Stimulated activated CD4-positive, alpha-beta T cell treated with anti-CD3 and anti-CD28 coated beads, Interleukin-12 subunit alpha, Interleukin-12 subunit beta, amount 100 ng/mL, for 48 hours (primary cell): ENCODE results near the gene CCL3.
"Not testable (repeated sequence)": the region's sequence is repeated elsewhere in the genome, so short reads cannot be mapped to it uniquely, and the experiment has no call there.

Source experiments
- DNase-seq, 3 donors: peaks; one replicate each; pipeline ENCODE4 v3.0.0-alpha.2; 2020; ENCODE audit warnings: low read depth in 2 of 3, low spot score in 1 of 3

The CCL3 gene

DNA sequence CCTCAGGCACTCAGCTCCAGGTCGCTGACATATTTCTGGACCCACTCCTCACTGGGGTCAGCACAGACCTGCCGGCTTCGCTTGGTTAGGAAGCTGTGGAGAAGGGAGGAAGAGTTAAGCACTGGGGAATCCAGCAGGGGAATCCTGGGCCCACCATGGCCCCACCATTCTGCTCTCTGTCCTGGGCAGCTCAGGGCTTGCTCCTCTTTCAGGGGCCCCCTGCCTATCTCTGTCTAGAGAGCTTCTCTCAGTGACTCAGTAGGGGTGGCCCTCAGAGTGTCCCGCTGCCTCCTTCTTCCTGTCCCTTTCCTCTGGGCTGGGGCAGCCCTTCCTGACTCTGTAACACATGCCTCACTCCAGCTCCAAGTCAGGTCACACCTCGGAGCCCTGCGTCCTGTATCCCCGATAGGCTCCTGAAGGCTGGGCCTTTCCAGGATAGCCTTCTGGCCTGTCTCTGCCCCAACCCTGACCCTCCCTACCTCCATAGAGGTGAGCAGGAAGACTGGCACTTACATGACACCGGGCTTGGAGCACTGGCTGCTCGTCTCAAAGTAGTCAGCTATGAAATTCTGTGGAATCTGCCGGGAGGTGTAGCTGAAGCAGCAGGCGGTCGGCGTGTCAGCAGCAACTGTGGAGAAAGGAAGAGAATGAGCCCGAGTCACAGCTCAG is 1.1 kb downstream of the CCL3 start:
- no peak for DNase-seq

DNA sequence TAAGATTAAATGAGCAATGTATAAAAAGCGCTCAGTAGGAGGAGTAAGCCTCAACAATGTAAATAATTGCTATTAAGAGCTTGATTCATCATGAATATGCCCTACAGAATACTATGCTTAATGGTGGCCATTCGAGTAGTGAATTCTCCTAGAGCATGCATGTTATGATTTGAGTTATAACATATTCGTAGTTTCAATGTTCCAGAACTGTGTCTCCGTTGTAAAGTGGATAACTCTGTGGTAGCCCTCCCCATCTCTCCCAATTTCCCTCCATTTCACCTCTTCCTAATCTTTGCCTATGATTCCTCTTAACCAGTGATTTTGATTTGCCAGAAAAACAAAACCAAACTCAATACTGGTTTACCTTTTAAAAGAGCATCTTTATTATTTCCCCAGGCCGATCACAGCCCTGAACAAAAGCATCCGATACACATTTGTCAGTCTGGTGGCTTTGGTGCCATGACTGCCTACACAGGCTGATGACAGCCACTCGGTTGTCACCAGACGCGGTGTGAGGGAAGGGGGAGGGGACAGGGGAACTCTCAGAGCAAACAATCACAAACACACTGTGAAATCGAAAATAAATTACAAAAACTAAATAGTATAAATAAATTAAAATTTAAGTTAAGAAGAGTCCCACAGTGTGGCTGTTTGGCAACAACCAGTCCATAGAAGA is 1.9 kb downstream of the CCL3 start:
- DNase-seq = not testable (repeated sequence)

DNA sequence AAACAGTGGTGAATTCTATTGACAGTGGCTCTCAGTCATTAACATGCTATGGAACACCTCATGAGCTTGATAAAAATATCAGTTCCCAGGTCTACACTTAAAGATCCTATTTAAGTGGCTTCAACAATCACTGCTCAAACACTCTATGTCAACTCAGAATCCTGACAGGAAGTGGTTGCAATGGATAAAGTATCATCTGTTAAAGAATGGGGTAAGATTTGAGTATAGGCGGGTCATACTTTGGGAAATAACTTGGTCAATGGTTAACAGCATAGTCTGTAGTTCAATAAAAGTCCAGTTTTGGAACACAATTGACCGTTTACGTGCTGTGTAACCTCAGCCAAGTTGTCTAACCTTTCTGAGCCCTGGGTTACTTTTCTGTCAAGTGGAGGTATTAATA is 2.5 kb downstream of the CCL3 start:
- not testable (repeated sequence) for DNase-seq

DNA sequence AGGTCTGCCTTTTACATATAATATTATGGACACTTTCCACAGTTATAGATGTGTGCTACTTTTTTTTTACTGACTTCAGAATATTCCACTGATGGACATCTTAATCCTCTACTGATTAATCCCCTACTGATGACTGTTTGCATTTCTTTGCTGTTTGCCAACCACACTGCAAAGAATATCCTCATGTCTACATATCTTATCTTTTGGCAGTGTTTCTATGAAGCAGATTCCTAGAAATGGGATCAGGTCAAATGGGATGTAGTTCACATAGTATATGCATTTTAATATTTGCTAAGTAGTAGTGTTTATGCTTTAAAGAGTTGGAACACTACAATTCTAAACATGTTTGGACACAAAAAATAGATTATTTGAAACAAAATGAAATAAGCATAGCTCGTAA is 3.2 kb downstream of the CCL3 start:
- DNase-seq = no peak

DNA sequence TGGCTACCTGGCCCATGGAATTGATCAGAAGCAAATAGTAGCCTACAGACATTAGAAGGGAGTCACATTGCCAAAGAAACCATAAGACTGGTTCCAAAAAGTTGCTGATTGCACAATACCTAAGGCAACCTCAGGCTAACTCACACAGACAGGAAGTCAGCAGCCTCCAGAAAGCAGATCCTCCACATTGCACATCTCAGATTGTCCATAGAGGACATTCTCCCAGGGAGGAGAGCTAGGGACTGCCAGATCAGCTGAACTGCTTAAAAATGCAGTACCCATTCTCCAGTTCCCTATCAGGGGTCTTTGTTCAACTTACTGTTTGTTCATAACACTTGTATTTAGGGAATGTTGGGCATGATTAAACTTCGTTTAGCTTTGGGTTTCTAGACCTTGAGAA is 4.2 kb downstream of the CCL3 start:
- no peak for DNase-seq

DNA sequence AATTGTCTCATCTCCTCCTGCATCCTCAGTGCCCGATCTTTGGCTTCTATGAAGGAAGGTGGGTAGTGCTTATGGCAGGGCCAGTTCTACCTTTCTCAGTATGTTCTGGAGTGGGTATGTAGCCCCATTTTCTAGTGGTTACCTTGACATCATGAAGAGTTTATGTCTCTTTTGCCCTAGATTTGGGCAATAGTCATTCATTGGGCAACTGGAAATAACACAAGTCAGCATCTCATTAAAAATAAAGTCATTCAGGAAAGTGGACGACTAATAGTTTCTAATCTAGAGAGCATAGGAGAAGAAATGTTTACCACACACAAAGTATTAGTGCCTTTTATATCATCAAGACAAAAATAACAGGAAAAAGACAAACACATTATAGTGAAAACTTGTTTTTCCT is 6.3 kb downstream of the CCL3 start:
- not testable (repeated sequence) for DNase-seq

DNA sequence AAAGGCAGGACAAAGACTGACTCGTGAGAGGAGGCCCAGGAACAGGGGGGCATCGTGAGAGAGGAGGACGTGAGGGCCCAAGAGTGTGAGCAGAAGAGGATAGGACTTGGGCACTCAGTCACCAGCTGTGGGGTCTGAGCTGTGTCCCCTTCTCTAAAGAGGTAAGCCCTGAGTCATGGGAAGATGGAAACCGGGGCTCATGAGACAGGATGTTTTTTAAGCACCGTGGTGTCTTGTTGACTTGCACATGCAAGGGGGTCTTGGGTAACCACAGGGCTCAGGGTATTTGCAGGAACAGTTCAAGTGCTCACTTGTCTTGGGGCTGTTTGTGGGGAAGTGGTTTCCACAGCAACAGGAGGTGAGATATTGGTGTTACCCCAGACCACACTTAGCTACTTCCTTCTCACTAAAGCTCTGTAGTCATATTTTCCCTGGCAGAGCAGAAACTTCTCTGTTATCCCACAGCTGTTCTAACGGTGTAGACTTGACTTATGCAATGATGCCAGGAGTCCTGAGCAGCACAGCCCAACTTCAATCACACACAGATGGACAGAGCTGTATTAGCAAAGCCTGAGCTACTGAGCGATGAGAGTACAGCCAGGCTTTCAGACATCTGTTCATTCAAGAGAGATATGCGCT is 7.3 kb downstream of the CCL3 start:
- not testable (repeated sequence) for DNase-seq

DNA sequence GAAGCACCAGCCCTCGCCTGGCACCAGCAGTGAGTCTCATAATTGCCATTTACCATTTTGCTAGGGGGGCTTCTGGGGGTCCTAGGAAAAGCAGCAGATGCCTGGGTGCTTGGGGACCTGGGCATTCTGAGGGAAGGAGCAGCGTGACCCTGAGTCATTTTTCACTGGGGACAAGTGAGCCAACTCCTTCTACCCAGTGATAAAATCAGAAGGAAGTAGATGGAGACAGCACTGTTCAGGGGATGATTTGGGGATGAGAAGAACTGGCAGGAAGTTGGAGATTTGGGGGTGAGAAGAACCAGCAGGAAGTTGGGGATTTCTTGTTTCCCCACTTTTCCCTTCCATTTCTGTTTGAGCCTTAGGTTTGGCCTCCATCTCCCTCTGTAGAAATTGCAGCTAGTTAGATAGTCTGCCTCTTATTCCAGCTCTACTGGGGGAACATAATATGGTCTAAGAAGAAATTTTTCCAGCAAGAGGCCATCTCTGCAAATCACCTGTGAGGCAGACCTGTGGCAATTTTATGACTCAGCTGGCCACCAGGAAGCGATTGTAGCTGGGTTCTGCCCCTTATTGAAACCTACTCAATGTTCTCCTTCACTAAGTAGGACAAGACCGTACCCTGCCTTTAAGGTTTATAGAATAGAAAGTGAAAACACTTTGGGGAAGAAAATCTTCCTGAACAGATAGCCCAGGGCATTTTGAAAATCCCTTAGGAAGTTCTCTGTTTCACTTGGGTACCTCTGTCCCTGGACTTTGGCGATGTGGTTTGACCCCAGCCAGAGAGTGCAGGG is 8.1 kb downstream of the CCL3 start:
- not testable (repeated sequence) for DNase-seq

DNA sequence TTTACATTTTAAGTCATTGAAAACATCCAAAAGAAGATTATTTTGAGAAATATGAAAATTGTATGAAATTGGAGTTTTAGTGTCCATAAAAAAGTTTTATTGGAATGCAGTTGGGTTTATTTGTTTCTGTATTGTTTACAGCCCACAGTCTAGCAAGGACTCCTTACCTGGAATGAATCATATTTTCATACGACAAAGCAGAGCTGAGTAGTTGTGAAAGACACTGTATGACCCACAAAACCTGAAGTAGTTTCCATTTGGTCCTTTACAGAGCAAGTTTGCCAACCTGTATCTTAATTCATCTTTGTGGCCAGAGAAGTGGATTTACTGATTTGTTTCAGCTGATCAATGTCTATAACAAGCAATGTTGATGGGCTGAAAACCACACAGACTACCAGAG is 15.6 kb downstream of the CCL3 start:
- DNase-seq = no peak

DNA sequence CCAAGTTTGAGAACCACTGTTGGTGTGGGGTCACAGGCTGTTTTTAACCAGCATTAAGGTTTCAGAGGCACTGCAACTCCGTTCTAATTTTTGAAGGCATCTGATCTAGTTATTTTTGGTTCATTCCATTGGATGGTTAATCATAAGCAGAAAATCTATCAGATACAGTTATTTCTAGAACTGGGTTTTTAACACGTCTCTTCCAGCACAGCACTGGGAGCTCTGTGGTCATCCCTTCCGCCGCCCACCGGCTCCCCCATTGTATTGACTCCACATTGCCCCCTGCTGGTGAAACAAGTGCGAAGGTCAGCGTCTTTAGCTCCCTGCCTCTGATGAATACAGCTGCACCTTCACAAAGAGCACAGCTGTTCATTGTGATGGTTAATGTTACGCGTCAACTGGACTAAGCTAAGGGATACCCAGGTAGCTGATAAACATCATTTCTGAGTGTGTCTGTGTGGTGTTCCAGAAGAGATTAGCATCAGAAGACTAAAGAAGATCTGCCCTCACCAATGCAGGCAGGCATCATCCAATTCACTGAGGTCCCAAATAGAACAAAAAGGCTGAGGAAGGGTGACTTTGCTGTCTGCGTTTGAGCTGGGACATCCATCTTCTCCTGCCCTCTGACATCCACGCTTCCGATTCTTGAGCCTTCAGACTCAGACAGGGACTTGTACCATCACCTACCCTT is 17.4 kb downstream of the CCL3 start:
- peak; percentile 64 to 94 (median 76) for DNase-seq

DNA sequence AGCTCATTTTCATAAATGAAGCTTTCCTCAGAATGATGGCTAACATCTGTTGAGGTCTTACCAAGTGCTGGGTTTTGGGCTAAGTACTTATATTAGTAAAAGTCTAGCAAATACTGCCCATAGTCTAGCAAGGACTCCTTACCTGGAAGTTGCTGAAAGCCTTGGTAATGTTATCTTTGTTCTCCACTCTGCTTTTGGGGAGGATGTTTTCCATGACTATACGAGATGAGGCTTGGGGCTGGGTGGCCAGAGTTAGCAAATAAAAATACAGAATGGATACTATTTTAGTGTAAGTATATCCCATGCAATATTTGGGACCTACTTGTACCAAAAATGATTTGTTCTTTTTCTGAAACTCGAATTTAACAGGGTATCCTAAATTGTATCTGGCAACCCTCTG is 18.2 kb downstream of the CCL3 start:
- no peak for DNase-seq

DNA sequence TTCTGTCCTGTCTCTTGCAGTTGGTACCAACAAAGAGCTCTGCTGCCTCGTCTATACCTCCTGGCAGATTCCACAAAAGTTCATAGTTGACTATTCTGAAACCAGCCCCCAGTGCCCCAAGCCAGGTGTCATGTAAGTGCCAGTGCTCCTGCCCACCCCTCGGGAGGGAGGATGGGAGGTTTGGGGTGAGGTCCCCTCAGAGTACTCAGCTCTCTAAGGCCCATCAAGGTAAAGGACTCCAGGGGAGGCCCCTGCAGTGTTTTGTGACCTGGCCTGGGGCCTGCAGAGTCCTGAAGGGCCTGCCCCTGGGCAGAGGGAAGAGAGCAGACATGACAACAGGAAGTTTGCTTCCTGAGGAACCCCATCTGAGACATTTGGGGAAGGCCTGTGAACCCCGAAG is 19.5 kb downstream of the CCL3 start:
- no peak for DNase-seq

DNA sequence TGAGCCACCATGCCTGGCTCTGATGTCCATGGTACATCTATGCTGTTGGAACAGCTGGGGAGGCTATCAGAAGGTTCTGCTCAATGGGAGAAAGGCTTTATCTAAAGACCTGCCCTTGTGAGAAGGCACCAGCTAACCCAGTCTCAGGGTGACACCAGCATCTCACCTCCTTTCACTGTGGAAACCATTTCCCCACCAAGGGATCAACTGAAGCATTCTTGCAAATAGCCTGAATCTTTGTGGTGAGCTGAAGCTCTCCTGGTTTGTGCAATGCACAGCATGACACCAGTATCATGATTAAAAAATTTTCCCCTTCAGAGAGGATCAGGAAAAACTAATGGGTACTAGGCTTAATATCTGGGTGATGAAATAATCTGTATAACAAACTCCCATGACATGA is 20.8 kb downstream of the CCL3 start:
- DNase-seq = no peak

DNA sequence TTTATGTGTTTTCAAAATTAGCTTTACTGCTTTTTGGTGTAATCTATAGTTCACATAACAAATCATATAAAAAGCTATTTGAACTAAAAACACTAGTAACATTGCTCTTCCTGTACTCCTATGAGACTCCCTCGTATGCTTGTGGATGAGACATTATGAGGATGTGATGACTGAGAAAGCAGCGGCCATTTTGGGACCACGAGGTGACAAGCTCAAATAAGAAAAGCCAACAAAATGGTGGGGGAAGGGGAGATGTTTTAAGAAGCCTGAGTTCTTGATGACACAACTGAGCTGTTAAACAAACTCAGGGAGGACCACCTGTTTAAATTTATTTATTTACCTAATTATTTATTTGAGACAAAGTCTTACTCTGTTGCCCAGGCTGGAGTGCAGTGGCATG is 21.4 kb downstream of the CCL3 start:
- no peak for DNase-seq

DNA sequence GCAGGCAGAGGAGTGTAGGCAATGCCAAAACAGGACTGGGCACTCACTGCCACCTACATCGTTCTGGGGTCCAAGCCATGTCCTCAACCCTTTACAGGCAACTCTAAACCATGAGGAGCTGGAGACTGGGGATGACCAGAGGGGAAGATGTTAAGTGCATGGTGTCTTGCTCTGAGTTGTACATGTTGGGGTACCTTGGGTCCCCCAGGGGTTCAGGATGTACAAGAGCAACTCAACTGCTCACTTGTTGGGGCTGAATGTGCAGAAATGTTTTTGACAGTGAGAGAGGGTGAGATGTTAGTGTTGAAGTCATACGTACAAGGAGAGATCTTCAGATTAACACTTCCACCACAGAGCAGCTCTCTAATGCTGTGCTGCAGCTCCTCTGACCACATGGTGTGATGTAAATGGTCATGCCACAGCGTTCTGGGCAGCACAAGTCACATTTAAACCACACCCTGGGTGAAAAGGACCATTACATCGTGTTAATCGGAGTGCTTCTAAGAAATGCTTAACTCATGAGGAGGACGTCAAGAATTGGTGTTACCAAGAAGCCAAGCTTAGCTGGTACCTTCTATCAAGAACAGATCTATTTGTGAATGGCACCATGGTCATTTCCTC is 23.5 kb downstream of the CCL3 start:
- DNase-seq = no peak

DNA sequence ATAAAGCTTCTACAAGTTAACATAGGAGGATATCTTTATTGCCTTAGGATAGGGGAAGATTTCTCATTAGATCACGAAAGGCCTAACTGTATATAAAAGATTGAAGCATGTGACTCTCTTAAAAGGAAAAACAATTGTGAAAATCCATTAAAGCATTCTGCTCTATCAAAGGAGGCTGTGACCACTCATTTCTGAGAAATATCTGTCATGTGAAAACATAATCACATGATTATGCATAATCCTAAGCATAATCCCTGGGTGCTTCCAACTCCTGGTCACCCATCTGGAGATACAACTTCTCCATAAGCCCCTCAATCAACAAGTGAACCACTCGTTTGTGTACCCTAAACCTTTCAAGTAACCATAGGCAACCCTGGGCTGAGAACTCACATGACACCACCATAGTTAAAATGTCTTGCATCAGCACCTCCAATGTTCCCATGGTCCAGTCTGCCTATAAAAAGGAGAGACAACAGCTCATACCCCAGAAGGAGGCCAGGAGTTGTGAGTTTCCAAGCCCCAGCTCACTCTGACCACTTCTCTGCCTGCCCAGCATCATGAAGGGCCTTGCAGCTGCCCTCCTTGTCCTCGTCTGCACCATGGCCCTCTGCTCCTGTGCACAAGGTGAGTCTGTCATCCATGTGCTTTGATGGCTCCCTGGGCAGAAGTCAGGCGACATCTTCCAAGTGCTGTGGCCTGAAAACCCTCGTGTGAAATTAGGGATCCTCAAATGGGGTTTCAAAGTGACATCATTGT is 26.0 kb downstream of the CCL3 start, which contains the start of gene CCL18:
Gene CCL18 (plus strand): TSS at position 487 of the 756 bp plus-strand sequence. CDS start 71 bp downstream, at position 558.
- DNase-seq = no peak

DNA sequence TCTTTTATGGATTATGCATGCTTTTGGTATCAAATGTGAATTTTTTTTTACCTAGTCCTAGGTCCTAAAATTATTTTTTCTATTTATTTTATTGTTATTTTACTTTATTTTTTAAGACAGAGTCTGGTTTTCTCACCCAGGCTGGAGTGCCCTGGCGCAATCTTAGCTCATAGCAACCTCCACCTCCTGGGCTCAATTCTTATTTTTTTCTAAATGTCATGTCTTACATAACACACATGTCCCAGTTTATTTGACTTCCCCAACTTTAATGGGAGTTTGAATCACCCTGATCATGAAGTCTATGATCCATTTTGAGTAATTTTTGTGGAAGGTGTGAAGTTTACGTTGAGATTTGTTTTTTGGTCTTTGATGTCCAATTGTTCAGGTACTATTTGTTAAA is 29.1 kb downstream of the CCL3 start:
- no peak for DNase-seq

DNA sequence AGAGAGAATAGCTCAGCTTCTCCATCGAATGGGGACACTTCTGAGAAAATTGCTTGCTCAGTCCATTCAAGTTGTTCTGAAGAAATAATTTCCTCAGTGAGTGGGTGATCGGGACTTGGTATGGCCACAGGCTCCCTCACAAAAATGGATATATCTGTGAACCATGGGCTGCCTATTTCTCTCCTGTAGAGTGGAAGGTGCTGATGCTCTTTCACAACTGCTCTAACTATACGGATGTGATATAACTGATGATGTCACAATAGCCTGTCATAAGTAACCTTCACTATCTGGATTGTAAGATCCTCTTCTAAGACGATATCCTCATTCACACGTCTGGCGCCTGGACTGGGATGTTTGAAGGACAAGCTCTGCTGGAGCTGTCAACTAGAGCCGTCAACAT is 30.5 kb downstream of the CCL3 start:
- no peak for DNase-seq

DNA sequence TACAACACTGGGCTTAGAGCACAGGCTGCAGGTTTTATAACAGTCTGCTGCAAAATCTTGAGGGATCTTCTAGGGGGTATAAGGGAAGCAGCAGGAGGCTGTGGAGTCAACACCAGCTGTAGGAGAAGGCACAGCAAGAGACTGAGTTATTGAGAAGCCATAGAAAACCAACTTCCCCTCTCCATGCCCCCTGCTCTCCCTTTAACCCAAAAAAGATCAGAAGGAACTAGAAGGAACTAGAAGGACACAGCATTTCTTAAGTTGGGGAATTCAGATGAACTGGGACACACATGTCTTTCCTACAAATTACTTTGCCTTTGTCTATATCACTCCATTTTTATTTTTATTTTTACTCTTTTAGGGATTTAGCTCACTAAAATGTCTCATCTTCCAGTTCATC is 32.0 kb downstream of the CCL3 start:
- DNase-seq = no peak
